ENCODE data around the gene OR2V1.
A peak's percentile ranks its signal among the peaks of the same experiment; 100 is the strongest.
"Not testable (repeated sequence)": the region's sequence is repeated elsewhere in the genome, so short reads cannot be mapped to it uniquely, and the experiment has no call there.

Gene OR2V1

DNA sequence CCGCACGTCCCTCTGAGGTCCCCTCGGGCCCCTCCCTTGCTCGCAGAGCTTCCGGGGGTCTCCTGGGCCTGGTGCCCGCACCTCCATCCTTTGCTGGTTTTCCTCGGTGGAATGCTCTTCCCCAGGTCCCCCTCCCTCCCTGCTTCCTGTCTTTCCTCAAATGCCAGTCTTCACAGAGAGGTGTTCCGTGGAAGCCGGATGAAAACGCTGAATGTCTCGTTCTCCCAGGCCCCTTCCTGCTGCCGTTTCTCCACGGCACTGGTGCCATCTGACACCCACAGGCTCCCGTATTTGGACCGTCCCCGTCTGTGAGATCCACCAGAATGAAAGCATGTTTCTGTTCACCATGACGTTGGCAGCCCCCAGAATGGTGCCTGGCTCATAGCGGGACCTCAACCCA lies 4.1 kb downstream of the OR2V1 start:
- no peak for DNase-seq

- DNase-seq = no peak
Measured at GRCh38 chr5:181124526-181124925, 6.4 kb downstream of the OR2V1 start.

DNA sequence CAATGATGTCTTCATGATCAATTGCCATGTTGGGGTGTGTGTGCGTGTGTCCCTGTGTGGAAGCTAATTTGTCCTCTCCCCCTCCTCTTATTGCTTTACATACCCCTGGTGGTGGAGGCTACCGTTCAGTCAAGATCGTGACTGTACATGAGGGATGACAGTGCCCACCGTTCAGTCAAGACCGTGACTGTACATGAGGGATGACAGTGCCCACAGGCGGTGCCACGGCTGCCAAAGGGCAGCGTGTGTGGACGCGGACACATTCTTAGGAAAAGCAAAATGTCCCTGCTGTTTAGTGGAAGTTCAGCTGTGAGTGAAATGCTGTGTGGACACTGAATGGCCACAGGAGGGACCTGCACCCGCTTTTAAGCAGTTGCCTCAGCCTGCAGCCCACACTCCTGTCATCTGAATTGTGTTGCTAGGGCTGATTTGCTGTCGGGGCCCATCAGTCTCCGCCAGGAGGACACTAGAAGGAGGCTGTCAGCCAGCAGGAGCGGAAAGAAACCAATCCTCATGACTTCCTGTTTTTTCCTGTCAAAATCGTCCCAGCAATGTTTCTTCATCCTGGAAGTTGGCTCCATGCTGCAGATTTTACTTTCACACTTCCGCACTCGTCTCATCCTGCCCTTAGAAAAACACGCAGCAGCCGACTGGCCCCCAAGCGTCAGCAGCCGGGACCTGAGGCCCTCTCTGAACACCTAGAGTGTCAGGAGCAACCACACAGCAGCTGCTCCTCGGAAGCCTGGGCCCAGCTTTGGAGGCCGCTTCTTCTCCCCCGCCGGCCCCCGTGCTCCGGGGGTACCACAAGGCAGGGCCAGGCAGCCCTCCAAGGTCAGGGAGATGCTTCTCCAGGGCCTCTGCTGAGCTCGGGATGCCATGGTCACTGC lies 9.1 kb downstream of the OR2V1 start:
- no peak for DNase-seq

DNA sequence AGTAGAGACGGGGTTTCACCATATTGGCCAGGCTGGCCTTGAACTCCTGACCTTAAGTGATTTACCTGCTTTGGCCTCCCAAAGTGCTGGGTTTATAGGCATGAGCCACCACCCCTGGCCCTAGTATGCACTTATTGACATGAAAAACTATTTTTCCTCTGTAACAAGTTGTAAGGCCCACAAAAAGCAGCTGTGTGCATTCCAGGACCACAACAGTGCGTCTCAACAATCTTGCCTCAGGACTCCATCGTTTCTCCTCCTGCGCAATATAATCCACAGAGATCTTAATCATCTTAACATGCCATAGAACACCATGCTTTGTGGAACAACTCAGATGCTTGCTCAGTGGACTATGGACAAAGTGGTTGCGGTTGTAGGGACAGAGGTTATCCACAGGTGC lies 10.2 kb downstream of the OR2V1 start:
- no peak for DNase-seq

GRCh38 chr5:181120306-181120705 lies 10.7 kb downstream of the OR2V1 start:
- DNase-seq = peak; percentile 37

DNA sequence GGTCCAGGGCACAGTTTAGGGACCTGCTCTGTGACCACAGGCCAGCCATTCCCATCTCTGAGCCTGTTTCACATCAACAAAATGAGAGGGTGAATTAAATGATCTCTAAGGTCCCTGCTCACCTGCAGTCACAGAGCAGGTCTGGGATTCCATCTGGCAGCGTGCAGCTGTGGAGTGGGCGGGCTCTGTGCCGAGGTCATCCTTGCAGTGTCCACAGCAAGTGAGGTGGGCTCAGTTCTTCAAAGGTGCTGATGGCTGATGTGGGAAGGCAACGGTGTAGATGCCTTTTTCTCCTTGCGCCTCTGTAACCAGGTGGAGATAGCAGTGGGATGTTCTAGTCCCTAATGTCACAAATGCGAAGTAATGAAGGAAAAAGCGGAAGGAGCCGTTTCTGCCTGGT lies 11.9 kb downstream of the OR2V1 start:
- DNase-seq = no peak

DNA sequence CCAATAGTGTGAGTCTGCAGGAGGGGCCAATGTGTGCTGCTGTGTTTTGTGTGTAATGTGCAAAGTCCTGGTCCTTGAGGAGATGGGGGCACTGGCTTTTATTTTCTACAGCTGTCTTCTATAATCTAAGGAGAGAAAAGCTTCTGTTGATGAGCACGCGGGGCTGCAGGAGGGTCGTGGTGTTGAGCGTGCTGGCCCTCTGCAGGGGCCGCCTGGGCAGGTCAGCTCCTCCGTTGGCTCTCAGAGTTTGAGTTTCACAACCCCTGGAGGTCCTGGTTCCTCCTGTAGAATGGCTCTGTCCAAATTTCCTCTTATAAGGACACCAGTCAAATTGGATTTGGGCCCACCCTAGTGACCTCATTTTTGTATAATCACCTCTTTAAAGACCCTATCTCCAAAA lies 12.6 kb downstream of the OR2V1 start:
- DNase-seq = no peak

DNA sequence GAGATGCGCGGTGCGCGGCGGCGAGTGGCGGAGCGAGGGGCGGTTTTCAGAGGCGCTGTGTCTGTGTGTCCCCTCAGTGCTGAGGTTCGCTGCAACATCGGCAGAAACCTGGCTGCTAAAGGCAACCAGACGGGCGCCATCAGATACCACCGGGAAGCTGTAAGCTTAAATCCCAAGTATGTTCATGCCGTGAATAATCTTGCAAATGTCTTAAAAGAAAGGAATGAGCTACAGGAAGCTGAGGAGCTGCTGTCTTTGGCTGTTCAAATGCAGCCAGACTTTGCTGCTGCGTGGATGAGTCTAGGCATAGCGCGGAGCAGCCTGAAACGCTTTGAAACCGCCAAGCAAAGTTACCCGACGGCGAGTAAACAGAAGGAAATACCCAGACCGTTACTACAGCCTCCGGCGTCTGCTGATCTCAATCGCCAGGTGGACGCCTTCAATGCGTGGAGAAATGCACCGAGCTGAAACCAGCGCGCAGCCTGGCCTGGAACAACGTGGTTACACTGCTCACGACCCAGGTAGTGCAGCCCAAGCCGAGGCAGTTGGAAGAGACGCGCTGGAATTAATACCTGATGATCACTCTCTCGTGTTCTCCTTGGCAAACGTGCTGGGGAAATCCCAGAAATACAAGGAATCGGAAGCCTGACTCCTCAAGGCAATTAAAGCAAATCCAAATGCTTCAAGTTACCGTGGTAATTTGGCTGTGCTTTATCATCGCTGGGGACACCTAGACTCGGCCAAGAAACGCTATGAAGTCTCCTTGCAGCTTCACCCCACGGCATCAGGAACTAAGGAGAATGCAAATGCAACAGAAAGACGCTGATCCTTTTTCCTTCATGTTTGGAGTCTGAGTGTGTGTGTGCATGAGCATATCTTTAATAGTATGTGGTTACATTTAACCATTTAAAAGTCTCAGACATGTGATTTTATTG lies 15.9 kb downstream of the OR2V1 start:
- peak; percentile 21 for DNase-seq

DNA sequence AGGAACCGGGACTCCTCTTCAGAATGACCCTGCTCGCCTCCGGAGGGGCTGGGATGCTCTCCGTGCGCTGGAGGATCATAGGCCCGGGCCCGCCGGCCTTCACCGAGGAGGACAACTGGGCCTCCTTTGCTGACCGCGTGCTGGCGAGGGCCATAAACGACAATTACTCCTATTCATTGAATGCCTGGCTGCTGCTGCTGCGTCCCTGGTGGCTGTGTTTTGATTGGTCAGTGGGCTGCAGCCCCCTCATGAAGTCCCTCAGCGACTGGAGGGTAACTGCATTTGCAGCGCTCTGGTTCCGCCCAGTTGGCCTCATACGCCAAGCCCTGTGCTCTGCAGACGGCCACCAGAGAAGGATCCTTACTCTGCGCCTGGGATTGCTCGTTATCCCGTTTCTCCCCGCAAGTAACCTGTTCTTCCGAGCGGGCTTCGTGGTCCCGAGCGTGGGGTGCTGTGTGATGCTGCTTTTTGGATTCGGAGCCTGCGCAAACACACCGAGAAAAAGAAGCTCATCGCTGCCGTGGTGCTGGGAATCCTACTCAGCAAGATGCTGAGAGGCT lies 16.6 kb downstream of the OR2V1 start:
- DNase-seq = no peak

- not testable (repeated sequence) for DNase-seq
Measured at GRCh38 chr5:181113572-181113971, 17.4 kb downstream of the OR2V1 start.

GRCh38 chr5:181112476-181112875 lies 18.5 kb downstream of the OR2V1 start:
- no peak for DNase-seq

DNA sequence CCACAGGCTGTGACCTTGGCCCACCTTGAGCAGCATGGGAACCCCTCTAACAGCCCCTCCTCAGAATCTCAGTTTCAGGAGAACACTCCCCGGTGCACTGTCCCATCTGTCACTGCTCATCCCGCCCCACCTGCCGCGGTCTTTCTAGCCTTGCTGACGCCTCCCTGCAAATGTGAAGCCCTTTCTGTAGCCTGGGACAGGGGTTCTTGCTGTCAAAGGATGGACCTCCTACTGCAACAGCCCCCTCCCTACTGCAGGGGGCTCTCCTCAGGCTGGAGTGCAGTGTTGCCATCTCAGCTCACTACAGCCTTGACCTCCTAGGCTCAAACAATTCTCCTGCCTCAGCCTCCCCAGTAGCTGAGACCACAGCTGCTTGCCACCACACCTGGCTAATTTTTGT lies 20.0 kb downstream of the OR2V1 start:
- DNase-seq = no peak

DNA sequence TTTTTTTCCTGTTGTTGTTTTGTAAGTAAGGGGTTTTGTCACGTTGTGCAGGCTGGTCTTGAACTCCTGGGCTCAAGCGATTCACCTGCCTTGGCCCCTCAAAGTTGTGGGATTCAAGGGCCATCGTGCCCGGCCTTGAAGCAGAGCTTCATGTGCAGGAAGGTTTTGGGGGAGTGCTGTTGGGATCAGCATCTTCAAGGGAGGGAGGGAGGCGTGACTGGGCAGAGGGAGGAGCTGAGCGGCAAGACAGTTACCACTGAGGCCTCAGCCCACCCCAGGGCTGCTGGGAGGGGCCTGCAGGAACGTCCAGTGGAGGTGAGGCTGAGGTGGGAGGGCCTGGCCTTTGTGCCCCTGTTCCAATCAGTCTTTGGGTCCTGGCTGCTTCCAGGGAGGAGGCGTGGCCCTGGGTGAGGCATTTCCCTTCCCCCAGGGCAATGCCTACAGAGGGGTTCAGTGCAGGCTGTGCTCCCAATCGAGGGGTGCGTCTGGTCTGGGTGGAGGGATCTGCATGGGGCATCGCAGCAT lies 21.4 kb downstream of the OR2V1 start:
- no peak for DNase-seq

- no peak for DNase-seq
Measured at GRCh38 chr5:181108578-181109165, 22.3 kb downstream of the OR2V1 start.

GRCh38 chr5:181107699-181108098 lies 23.3 kb downstream of the OR2V1 start:
- no peak for DNase-seq

GRCh38 chr5:181105391-181106025 lies 25.5 kb downstream of the OR2V1 start:
- DNase-seq = no peak

DNA sequence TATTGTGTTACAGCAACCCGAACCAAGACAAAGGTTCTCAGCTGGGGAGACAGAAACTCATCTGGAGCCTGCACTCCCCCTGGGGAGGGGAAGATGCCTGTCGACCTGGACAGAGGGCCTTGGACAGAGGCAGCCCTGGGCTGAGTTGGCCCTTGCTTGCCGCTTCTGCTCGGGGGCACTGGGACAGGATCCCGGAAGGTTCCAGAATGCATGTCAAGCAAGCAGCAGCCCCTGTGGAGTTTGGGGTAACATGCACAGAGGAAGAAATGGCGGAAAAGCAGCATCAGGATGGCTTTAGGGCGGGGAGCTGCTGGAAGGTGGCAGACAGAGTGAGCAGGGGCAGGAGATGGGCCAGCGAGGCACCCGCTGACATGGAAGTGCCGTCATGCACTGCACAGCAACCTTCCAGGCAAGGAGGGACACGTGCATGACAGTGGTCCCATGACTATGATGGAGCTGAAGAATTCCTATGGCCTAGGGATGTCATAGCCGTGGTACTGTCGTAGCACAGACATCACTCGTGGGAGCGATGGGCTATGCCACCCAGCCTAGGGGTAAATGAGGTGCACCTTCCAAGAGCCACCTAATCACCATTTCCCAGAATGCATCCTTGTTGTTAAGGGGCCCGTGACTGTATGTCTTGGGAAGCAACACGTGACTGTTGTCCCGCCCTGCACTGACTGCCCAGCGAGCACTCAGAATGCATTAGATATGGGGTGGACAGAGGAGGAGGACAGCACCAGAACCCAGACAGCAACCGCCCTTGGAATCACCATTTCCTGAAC lies 26.2 kb downstream of the OR2V1 start:
- DNase-seq = not testable (repeated sequence)

- DNase-seq = not testable (repeated sequence)
Measured at GRCh38 chr5:181104259-181104568, 26.8 kb downstream of the OR2V1 start.

DNA sequence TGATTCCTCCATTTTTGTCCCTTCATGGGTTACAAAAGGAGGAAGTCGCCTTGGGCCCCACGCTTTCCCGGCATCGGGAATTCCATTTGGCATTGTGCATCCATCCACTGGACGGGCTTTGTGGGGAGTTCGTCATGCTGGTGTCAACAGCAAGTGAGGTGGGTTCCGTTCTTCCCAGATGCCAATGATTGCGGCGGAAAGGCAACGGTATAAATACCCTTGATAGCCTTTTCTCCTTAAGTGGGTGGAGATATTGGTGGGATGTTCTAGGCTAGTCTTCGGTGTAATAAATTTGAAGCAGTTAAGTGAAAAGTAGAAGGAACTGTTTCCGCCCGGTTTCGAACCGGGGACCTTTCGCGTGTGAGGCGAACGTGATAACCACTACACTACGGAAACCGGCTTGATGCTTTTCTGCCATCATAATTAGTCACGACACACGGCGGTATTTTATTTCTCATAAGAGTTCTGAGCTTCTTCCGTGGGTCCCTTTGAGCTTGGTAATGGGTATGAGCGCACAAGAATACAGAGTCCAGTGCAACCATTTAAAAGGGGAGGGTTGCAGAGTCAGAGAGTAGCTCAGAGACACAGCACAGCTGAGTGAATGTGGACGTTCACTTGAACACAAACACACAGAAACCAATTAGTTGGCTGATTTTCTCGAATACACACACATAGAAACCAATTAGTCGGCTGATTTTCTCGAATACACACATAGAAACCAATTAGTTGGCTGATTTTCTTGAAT lies 28.9 kb downstream of the OR2V1 start:
- not testable (repeated sequence) for DNase-seq

- DNase-seq = not testable (repeated sequence)
Measured at GRCh38 chr5:181101030-181101641, 29.8 kb downstream of the OR2V1 start.

Data from fibroblast of skin of right quadriceps (primary cell).